Putamen (tissue), 1 donor: ENCODE data around the gene C3orf52.

Source experiments
- DNase-seq: peaks from one replicate; pipeline ENCODE4 v3.0.0-alpha.2; 2016; ENCODE audit warnings: low spot score

The C3orf52 gene

DNA sequence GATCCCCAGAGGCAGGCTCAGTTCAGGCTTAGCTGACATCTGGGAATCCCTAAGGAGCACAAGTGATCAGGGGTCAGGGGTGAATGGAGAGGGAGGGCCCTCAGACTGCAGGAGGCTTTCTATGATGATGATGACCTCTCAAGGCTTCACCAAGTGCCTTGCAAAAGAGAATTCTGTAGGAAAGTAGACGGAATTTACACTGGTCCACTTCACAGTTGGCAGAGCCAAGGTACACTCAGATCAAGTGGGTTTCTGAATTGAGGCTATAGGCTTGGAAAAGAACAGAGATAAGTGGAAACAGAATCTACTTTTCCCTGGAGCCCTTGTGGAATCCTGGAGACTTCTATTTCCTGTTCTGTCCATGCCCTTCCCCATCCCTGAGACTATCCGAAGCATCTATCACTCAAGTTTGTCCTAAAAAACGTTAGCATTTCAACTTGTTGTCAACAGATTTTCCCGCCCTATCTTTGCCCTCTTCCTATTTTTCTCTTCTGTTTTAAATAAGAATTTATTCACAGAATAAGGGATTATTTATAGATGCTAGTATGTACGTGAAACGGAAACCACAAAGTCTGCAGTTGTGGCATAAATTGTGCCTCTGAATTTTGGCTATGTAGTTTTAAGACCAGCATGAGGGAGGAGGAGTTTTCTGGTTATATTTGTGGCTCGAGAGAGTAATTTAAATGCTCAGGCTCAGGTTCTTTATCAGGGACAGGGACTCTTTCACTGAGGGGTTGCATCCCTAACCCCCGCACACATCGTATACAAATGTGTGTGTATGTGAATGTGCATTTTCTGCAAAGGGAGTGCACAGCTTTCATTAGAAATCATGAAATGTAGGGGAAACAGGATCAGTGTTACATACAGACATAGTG lies 34.0 kb downstream of the C3orf52 start:
- no peak for DNase-seq

DNA sequence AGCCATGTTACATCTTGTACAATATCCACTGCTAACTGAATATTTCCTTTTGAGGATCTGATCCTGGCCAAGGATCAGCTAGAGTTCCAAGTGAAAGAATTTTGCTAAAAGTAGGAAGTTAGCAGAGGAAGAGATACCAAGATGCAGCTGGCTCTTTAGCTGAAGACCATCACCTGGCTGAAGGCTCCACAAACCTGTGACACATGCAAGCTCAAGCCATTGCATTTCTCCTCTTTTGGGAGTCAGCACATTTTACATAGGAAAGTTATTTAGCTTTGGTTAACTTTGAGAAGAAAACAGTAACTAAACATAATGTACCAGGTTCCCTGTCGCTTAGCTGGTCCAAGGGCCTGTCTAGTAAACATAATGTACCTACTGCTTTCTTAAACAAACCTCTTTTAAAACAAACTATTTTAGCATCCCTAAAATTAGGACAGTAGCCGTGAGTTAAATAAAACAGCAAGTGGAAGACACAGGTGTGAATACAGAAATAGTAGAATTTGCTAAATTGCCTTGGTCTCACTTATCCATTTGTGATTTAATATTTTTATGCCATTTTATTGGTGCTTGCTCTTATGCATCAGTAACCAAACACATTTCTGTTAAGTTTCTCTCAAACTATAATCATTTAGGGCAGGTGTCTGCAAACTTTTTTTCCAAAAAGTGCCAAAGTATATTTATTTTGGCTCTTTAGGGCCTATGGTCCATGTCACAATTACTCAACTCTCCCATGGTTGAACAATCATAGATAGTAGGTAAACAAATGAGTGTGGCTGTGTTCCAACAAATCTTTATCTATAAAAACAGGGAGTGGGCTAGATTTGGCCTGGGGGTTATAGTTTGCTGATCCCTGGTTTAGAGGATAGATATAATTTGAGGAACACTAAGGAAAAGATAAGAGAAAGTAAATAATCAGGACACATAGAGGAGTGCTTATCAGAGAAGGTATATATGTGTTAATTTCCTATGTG lies 35.7 kb downstream of the C3orf52 start:
- DNase-seq = no peak

DNA sequence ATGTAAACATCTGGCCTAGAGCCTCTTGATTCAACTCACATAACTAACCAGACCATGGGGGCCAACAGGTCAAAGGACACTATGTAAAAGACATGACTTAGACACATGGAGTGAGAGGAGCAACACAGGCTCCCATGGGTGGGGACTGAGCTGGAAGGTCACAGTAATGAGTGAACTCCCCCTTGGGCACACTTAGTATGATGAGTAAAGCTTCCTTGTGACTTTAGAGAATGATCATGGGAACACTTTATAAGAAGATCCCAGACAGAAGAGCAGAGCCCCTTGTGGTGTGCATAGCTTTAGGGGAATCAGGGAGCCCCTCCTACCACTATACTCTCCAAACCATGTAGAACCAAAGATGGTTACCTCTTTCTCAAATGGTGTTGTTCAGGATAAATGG lies 36.7 kb downstream of the C3orf52 start:
- no peak for DNase-seq

DNA sequence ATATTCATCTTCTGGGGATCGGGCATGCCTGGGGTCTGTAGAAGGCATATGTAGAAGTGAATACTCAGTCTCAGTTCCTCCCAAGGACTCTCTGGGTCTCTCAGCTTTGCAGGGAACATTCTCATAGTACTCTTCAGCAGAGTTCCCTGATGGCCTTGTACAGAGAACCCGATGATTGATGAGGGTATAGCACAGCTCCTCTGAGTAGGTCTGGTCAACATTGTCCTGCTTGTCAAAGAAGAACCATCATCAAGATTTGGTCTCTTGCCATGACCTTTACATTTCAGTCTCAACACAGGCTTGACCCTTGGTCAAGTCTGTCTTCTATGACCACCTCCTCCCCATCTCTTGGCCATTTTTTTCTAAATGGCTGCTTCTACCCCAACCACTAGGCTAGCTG lies 37.4 kb downstream of the C3orf52 start:
- DNase-seq = no peak

DNA sequence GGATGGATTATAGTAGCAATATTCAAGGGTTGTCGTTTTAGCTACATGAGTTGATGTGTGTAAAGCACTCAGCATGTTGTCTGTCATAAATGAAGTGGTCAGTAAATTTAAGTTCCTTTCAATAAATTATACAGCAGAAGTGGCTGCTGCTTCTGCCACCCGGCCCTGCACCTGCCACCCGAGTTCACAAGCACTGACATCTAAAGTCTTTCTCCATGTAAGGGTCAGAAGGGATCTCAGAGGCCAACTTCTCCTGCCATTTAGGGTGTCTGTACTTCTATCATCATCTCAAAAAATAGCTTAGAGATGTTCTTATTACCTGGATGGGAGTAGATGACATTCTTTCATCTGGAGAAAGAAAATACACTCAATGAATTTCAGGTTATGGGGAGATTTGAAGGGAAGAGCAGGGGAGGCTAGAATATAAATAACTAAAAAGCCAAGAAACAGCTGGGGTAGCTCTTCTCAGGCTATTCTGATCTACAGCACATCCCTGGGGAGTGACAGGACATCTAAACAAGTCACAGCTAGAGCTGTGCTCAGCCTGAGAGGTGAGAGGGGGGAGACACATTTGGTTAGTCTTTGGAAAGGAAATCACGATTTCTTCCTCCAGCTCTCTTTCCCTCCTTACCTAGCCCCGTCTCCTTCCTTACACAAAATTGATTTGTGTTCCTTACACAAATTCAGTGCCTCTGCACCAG lies 38.9 kb downstream of the C3orf52 start:
- no peak for DNase-seq

DNA sequence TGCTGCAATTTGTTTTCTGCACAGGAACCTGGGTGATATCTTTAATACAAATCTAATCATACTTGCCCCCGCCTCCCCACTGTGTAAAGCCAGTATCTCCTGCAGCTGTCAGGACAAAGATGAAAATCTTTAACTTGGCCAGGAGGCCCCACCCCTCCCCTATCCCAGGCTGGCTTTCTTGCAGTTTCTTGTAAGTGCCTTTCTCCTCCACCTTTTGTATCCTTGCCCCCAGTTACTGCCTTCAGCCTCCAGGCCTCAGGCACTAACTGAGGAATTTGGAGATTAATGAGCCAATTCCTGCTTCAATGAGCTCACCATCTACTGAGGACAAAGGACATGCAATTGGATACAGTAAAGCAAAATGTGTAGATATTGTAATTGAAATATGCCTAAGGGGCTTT lies 40.3 kb downstream of the C3orf52 start:
- no peak for DNase-seq

DNA sequence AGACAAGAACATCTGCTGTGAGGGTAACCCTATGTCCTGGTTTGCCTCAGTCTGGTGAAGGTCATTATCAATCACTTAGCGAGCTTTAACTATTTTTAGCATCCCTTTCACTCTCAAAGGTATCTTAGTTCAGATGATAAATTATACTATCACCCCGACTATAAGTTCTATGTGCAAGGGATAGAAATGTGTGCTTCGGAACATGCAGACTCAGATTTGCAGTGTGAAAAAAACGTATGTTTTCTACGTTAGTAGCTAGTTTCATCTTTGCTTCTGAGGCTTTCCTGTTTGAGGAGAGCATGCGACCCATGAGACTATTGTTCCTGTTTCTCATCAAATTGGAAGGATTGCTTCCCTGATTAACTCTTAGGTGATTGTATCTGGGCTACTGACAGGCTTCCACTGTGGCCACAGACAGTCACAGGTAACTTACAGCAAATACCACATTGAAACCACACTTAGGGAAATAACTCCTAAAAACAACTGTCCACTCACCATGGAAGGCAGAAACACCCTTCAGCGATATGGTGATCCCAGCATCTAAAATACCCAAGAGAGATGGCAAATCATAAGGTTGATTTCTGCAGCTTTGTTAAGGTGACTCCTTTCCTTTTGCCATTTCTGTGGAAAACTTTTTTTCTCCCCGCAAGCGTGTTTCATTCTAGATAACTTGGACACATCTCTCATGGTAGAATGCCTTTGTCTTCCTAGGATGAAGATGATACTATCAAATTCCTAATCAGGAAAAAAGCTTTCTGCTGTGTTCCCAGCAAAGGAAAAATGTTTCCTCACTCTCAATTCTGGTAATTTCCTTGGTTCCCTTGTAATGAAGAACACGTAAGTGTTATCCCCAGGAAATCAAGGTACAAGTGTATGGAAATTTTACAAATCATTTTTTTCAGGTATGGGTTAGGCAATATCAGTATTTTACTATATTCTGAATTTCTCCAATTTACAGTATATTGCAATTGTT lies 41.6 kb downstream of the C3orf52 start:
- DNase-seq = no peak

DNA sequence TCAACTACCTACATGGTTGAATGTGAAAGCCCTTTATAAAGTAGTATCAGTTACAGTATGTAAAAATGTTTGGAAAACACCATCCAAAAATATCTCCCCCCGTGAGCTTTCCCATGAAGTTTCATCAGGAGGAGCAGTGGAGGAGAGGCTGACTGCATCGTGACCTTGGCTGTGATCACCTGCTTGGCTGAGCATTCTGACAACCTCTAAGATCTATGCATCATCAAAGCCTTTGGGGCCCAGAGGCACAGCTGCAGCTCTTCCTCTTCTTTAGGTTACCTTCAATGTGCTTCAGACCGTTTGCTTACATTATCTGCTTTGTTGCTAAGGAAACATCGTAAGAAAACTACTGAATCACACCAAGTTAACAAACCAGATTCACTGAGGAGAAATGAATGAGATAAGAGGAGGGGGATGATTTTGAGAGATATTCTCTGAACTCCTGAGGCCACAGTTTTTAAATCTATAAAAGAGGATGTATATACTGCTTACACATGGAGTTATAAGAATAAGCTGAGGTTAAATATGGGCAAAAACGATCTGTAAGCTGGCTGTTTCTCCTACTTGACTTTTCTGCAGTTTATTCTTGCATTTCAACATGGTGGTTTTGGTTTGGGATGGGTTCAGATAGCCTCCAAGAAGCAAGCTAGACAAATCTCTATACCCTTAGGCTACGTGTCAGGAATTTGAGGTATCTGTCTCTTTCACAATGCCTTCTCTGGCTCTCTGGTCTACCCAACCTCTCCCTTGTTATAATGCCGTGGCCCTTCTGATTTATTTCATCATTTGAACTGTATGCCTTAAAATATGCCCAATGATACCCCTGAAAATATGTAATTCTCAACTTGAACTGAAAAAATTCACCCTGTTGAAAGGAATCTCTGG lies 42.9 kb downstream of the C3orf52 start:
- DNase-seq = no peak

DNA sequence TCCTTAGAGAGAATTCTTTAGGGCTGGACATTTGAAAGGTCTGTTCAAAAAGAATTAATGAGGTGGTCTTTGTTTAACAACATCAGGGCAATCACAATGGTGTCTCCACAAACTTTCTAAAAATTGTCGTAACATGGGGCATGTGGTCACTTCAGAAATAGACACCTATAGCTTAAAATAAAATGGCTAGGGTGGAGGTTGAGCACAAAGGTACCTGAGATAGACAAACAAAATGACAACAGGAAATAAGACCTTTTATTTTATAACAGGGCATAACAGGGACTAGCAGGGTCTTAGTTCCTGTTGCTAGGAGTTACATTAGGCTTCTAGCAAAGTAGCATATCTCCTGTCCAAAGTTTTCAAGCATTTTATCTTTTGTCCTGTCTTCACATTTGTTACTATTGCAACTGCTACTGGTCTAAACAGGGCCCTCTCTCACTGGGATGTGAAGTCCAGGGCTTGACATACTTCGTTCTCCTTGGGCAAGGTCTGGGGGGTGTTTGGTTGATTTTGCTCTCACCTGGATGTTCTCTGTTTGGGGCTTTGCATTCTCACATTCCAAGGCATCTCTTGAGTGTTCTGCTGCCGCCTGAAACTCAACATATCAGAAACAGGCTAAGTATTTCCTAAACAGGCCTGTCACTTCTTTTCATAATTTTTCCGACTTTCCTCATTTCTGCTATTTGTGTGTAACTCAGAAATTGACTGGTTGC lies 43.9 kb downstream of the C3orf52 start:
- no peak for DNase-seq

DNA sequence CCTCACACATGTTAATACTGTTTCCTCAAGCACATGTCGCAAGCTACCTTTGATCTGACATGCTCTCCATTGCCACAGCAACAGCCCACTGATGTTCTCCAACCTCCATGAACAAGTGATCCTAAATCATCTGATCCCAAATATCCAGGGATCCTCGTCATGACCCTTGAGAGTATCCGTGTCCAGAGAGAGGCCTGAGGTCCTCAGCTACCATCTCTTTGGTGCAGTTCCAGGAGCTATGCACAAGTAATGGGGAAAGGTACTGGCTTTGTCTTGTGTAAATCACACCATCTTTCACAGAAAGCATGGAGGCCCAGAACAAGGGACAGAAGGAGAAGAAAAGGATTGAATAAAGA lies 44.4 kb downstream of the C3orf52 start:
- DNase-seq = no peak

DNA sequence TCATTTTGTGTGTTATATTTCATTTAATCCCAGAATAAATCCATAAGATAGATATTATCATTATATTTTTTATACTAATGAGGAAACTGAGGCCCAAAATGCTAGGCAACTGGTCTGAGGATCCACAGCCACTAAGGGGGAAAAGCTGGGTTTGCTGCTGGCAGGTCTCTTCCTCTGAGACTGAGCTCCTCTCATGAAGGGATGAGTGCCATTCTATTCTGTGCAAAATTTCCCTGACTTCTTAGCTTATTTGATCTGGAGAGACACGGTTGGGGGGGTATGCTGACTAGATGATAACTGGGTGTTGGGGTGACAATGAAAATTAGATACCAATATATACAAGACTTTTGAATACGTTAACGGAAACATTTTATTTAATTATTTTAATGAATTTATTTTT lies 44.9 kb downstream of the C3orf52 start:
- DNase-seq = no peak

DNA sequence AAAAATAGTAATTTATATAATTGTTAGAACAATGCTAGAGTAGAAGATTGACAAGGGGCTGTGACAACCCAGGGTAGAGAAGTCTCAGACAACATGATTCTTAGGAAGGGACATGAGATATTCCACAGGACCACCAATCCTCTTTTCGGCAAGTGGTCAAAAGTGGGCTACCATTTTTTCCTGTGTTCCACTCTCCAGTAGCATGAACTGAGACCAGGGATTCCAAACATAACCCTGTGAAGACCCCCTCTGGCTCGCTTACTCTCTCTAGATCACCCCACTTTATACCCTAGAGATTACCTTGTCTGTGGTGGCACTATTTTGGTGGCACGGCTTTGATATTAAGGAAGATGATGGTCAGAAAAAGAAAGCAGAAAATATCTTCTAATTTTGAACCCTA lies 45.9 kb downstream of the C3orf52 start:
- no peak for DNase-seq

DNA sequence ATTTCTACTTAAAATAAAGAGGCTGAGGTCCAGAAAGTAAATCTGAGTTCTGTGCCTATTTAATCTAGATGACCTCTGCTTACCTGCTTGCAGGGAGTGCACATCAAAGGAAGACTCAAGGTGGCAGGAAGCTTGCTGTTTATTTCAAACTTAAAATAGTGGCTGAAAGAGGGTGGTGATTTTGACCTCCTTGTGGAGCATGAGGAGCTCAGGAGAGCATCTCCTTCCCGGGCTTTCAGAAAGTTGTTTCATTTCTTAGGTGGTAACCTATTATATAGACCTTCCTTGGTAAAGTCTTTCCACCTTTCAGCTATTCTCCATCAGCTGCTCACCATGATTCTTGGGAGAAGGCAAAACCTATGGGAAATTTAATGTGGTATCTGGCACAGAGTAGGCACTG lies 46.4 kb downstream of the C3orf52 start:
- DNase-seq = no peak

DNA sequence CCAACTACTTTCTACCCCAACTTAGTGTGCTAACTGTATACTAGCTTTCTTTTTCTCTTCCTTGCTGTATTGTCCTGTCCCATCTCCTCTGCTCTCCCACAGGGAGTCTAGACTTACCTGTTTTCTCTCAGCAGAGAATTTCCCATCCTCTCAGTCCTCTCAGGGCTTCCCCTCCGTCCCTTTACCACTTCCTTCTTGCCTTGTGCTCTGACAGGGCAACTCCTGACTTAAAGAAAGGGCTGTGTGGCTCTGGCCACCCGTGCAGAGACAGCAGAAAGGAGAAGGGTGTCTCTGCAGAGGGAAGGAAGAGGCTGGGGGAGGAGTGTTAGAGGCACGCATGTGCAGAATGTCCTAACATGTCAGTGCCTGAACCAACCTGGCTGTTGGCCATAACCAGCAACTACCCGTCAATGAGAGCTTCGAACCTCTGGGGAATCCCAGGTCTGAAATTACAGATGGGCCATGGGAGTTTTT lies 46.8 kb downstream of the C3orf52 start, which contains the start of gene GCSAM:
GCSAM (minus strand) TSS at position 274 of the 474 bp plus-strand sequence; CDS start at position 146, 128 bp downstream.
- DNase-seq = peak; percentile 38

DNA sequence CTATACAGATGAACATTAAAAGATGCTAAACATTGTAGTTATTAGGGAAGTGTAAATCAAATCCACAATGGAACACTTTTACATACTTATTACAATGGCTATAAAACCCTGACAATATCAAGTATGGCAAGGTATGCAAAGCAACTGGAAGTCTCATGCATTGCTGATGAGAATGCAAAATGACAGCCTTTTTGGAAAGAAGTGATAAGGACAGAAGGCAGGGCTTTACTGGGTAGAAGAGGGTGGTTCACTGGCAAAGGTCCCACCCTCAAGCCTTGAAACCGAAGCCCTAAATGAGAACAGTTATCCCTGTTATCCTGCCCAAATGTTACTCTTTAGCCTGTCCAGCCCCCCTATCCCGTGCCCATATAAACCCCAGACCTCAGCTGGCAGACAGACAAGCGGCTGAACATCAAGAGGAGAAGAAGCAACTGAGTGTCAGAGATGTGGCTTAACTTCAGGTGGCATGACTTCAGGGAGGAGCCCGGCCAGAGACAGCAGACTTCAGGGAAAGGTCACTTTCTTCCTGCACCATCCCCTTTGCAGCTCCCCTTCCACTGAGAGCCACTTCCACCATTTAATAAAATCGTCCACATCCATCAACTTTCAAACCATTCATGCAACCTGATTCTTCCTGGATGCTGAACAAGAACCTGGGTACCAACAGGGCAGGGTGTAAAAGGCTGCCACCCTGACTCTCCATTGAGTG lies 47.6 kb downstream of the C3orf52 start:
- no peak for DNase-seq

DNA sequence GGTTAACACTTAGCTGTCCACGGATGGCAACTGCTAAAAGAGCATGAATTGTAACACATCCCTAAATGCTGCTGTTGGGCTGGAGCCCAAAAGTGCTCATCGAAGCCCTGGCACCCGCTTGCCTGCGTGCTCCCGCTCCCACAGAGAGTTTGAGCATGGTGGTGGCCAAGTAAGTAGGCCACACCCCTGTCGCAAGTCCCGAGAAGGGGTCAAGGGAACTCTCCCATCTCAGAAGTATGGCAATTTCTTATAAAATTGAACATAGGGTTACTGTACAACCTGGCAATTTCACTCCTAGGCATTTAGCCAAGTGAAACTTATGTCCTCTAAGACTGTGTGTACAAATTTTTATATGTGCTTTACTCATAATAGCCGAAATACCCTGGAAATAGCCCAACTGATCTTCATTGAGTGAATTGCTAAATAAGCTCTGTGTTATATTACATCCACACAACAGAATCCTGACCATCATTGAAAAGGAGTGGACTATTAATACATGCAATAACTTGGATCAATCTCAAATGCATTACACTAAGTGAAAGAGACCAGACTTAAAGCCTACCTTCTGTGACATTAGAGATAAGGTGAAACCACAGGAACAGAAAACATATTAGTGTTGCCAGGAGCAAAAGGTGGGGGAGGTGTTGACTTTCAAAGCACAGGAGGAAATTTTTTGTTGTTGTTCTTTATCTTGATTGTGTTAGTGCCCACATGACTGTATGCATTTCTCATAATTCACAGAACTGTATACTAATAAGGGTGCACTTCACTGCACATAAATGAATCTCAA lies 48.3 kb downstream of the C3orf52 start:
- DNase-seq = no peak

DNA sequence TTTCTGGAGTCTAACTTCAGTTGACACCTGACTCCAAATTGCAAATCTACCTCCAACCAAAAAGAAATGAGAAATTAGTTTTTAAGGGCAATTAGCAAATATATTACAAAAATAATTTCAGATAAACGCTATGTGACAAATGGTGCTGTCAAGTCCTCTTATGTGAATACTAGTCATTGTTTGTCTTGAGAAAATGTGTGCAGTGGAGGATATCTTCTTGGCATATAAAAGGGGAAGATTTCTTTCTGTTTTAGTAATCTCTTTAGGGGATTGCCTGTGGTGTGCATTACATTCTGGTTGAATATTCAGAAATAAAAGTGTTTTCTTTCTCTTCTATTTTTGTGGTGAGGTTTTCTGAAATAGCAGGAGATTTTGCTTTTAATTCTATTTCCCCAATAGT lies 49.9 kb downstream of the C3orf52 start:
- DNase-seq = no peak
